AG09319 (cell line): Measurements from ENCODE around the gene XYLT2.

Source experiments
- DNase-seq: peaks from one replicate; pipeline ENCODE4 v3.0.0-alpha.2; 2010; ENCODE audit warnings: low read depth; ENCODE audit errors: extremely low read depth
- TF ChIP-seq, protein P1 (sequence below): IDR thresholded peaks from 2 replicates; pipeline ENCODE4 v1.5.1; 2011; ENCODE audit warnings: low read depth, mild to moderate bottlenecking, inconsistent platforms, low read length, moderate library complexity

The XYLT2 gene

DNA sequence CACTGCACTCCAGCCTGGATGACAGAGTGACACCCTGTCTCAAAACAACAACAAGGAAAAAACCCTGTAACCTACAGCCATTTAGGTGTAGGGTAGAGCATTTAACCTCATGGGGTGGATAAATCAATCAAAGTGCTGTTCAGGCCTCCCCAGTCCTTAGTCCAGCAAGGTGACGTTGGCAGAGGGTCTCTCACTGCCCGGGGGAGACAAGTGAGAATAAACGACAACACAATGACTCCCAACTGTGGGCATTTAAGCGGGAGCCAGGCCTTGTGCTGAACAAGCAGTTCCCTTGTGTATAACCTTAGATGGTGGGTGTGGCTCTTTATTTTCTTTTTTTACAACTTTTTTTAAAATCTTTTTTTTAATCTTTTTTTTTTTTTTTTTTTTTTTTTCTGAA lies 42.3 kb upstream of the XYLT2 start:
- DNase-seq: no peak
- TF ChIP-seq, protein P1, sequence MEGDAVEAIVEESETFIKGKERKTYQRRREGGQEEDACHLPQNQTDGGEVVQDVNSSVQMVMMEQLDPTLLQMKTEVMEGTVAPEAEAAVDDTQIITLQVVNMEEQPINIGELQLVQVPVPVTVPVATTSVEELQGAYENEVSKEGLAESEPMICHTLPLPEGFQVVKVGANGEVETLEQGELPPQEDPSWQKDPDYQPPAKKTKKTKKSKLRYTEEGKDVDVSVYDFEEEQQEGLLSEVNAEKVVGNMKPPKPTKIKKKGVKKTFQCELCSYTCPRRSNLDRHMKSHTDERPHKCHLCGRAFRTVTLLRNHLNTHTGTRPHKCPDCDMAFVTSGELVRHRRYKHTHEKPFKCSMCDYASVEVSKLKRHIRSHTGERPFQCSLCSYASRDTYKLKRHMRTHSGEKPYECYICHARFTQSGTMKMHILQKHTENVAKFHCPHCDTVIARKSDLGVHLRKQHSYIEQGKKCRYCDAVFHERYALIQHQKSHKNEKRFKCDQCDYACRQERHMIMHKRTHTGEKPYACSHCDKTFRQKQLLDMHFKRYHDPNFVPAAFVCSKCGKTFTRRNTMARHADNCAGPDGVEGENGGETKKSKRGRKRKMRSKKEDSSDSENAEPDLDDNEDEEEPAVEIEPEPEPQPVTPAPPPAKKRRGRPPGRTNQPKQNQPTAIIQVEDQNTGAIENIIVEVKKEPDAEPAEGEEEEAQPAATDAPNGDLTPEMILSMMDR: no peak

DNA sequence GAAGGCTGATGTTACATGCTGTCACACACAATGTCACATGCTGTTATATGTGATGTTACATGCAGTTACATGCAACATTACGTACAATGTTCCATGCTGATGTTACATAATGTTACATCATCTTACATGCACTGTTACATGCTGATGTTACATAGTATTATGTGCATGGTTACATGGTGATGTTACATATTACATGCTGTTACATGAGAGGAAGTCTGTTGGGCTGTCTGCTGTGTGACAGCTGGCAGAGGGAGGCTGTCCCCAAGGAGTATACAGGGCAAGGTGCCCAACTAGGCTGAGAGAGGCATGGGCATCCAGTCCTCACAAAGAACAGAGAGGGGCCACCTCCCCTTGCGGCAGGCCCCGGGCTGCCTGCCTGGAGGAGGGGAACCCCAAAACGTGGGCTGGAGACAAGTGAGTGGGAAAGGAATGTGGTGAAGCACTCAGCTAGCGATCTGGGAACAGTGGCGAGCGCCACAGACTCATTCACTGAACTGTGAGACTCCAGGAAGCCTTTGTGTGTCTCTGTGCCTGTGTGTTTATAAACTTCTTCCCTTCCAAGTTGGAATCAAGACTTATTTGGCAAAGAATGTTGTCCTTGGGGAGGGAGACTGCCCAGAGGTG lies 41.0 kb upstream of the XYLT2 start:
- TF ChIP-seq, protein P1: no peak
- no peak for DNase-seq

DNA sequence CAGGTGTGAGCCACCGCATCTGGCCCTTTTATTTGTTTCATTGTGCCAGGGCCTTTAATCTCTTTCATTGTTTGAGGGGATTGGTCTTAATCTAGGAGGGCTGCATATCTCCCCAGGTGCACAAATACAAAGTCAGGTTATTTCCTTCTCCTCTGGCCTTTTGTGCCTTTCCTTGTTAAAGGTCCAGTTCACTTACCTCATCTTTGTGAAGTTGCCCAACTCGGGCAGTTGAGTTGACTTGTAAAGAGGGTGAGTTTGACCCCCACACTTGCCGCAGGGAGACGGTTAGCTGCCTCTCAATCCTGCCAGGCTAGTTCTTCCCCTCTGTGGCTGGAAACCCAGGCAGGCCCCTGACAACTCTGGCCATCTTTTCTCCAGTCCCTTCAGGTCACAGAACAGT lies 38.3 kb upstream of the XYLT2 start:
- TF ChIP-seq, protein P1: no peak
- DNase-seq: no peak

DNA sequence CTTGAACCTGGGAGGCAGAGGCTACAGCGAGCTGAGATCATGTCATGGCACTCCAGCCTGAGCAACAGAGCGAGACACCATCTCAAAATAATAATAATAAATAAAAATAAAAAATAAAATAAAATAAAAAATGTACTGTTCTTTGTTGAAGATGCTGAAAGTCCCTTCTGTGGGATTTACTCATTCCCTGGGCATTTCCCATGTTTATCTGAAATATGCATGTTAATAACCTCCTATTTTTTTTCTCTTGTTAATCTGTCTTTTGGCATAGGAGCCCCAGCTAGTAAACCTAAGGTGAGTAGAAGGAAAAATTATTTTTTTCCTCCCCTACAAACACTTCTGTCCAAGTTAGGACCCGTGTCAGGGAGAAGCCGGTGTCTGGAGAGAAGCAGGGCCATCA lies 37.3 kb upstream of the XYLT2 start:
- TF ChIP-seq, protein P1: no peak
- DNase-seq: no peak

DNA sequence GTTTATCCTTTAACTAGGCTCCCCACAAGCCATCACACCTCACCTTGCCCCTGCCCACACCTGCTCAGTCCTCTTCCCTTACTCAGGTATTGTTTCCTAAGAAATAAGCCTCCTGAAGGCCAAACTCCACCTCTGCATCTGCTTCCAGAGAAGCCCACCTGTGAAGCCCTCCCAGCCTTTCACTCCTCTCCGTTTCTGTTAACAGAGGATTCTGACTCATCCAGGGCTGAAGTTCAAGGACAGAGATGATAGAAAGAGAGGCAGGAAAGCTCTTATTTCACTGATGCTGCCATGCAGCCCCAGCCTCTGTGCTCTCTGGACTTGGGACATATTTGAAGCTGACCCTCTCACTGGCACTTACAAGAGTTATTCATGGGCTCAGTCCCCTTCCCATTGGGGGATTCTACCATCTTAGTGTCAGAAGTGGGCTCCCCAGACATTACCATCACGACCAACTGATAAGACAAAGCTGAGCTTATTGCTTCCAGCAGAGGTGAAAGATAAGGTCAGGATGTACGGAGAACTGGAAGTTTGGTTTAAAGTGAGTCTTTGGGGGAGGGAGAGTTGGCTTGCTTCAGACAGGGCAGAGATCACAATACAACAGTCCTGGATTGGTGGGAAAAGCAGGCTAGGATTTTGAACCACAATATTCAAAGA lies 35.3 kb upstream of the XYLT2 start:
- no peak for DNase-seq
- TF ChIP-seq, protein P1: no peak

DNA sequence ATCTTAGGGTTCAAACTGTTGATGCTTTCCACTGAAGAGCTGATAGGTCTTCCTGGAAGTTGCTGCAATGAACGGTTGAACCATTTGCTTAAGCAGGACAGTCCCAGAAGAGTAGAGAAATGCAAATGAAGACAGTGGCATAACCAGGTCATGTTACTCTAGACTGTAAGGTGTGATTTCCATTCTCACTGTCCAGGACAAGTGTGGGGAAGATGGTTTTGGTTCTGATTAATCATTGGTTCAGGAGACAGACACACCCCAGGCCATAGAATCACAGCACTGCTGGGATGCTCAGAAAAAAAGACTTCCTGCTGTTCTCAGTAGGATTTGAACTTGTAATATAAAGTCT lies 34.8 kb upstream of the XYLT2 start:
- TF ChIP-seq, protein P1: no peak
- DNase-seq: no peak

DNA sequence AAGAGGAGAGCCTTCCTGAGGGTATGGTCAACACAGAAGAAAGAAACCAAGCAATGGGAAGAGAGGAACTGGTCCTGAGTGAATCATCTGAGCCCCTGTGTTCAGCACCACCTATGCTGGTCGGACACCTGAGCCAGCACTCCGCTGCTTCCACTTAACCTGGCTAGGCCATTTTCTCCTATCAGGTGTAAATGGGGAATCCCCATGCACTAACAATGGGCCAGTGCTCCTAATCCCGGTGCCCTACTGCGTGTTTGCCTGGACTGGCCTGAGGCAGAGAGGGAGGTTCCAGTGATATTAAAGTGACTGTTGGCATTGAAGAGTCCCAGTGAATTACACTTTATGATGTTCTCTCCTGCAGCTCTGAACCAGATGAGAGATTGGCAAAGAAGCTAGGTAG lies 34.4 kb upstream of the XYLT2 start:
- no peak for DNase-seq
- TF ChIP-seq, protein P1: no peak
